ENCODE data around the gene SVIL.
"Not testable (repeated sequence)": the region's sequence is repeated elsewhere in the genome, so short reads cannot be mapped to it uniquely, and the experiment has no call there.

The SVIL gene

GRCh38 chr10:29600067-29600466, 34.7 kb downstream of the SVIL start:
- no peak for DNase-seq

- DNase-seq, result no peak
These were observed 35.9 kb downstream of the SVIL start for GRCh38 chr10:29598851-29599311.

GRCh38 chr10:29596826-29597225, 37.9 kb downstream of the SVIL start:
- no peak for DNase-seq

- no peak for DNase-seq
These were observed 38.4 kb downstream of the SVIL start for GRCh38 chr10:29596356-29596755.

- no peak for DNase-seq
These were observed 39.0 kb downstream of the SVIL start for GRCh38 chr10:29595636-29596225.

- no peak for DNase-seq
These were observed 39.6 kb downstream of the SVIL start for GRCh38 chr10:29595146-29595545.

- no peak for DNase-seq
These were observed 43.2 kb downstream of the SVIL start for GRCh38 chr10:29591651-29591968.

- DNase-seq, result no peak
These were observed 43.7 kb downstream of the SVIL start for GRCh38 chr10:29590915-29591650.

GRCh38 chr10:29588629-29589421, 45.9 kb downstream of the SVIL start:
- no peak for DNase-seq

- not testable (repeated sequence) for DNase-seq
These were observed 46.8 kb downstream of the SVIL start for GRCh38 chr10:29587750-29588628.

- not testable (repeated sequence) for DNase-seq
These were observed 47.5 kb downstream of the SVIL start for GRCh38 chr10:29587102-29587749.

GRCh38 chr10:29586509-29586908, 48.3 kb downstream of the SVIL start:
- no peak for DNase-seq

- no peak for DNase-seq
These were observed 49.2 kb downstream of the SVIL start for GRCh38 chr10:29585488-29585976.

GRCh38 chr10:29584436-29584835, 50.3 kb downstream of the SVIL start:
- DNase-seq, result no peak

GRCh38 chr10:29583674-29584073, 51.1 kb downstream of the SVIL start:
- DNase-seq, result no peak

- DNase-seq, result peak; percentile 13
These were observed 52.0 kb downstream of the SVIL start for GRCh38 chr10:29582769-29583168.

- no peak for DNase-seq
These were observed 55.3 kb downstream of the SVIL start for GRCh38 chr10:29579455-29579970.

- DNase-seq, result no peak
These were observed 56.3 kb downstream of the SVIL start for GRCh38 chr10:29578457-29578856.

GRCh38 chr10:29576681-29577080, 58.1 kb downstream of the SVIL start:
- no peak for DNase-seq

GRCh38 chr10:29575098-29575455, 59.7 kb downstream of the SVIL start:
- DNase-seq, result no peak

GRCh38 chr10:29574212-29575097, 60.3 kb downstream of the SVIL start:
- not testable (repeated sequence) for DNase-seq
